Cardiac fibroblast (primary cell): ENCODE data around the gene CORO2B.

Experiments used
- DNase-seq, 2 donors: peaks; one replicate each; pipeline versions ENCODE4 v3.0.0 to v3.0.0-alpha.2; 2010; ENCODE audit warnings: low read depth in 2 of 2
- H3K4me3 ChIP-seq, 2 donors: replicated peaks in 1 of 2; 1 replicate in 1 of 2; 2 replicates in 1 of 2; pipeline ENCODE4 v1.5.1; 2011; ENCODE audit warnings: low read depth in 2 of 2, low read length in 2 of 2, mild to moderate bottlenecking in 2 of 2, moderate library complexity in 1 of 2
- CTCF ChIP-seq: IDR thresholded peaks from one replicate; pipeline ENCODE4 v1.5.1; 2011; ENCODE audit warnings: low read depth, mild to moderate bottlenecking, low read length, inconsistent platforms

Gene CORO2B

DNA sequence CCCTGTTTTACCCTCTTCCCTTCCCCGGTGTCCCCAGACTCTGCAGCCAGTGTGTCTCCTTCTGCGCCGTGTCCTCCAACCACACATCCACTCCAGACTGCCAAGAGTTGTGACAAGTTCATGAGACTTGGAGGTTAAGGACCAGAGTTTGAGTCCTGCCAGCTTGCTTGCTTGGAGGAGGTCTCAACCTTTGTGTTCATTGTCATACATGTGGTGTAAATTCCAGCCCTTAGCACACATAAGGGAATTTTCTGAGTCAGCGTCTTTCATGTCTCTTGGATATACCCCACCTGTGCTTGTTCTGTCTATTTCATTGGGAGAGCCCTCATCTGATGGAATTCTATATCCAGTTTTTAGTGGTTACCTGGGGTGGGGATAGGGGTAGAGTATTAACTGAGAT, 13.3 kb downstream of the CORO2B start:
- TF ChIP-seq CTCF: no peak
- no peak overlapping the region for H3K4me3 ChIP-seq
- DNase-seq: peak in 1 of 2 donors; percentile 72

DNA sequence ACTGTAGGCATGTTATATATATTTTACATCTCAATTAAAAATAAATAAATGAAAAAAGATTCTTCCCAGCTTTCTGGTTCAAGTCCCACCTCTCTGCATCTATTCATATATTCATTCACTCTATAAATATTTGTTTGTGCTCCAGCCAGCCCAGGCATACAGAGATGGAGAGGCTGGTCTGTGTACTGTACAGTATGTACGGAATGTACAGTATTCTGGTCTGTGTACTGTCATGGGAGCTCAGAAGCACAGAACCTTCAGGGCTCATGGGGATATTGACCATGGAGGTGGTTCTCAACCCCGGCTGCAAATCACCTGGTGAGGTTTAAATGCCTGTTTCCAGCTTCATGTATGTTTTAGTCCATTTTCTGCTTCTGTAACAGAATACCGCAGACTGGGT, 13.8 kb downstream of the CORO2B start:
- no peak for TF ChIP-seq CTCF
- no peak overlapping the region for H3K4me3 ChIP-seq
- DNase-seq: peak in 1 of 2 donors; percentile 62

DNA sequence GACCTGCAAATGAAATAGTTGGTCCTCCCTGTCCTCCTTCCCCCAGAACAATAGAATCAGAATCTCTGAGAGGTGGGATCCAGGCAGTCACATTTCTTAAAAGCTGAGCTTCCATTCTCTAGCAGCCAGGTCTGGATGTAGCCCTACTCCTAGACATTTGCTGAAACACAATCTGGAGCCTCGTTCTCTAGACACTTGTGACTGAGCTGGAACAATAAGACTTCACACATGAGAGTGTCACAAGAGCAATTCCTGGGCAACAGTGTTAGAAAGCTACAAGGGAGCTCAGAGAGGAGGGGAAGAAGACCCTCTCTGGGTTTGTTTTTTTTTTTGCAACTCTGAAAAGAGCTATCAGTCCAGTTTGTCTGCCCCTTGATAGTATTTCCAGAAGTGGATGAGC, 14.5 kb downstream of the CORO2B start:
- no peak for TF ChIP-seq CTCF
- no peak for DNase-seq
- H3K4me3 ChIP-seq: no peak overlapping the region

DNA sequence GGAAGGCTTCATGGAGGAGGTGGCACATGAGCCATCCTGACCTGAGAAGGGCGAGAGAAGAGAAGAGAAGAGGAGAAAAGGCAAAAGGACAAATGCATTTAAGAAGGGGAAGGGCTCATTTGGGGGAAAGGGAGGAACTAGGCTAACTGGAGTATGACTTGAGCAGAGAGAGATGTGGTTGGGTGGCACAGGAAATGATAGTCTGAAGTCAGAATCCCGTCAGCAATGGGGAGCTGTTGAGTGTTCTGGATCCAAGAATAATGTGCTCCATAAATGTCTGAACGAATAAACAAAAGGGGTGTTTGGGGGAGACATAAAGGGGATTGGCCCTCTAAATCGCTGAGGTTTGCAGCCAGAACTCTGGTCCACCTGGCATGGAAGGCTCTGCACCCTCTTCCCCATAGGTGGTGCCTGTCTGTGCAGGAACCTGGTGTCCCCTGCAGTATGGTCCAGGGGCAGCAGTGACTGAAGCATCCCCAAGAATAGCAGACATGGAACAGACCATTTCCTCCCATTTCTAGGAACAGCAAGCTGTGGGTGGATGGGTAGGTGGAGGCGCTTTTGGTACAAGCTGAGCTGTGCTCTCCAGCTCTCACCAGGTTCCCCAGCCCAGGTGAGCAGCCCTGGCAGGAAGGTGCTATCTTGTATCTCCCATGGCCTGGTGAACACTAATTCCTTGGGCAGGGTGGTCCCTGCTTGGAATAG, 15.2 kb downstream of the CORO2B start:
- no peak overlapping the region for H3K4me3 ChIP-seq
- no peak for TF ChIP-seq CTCF
- DNase-seq: no peak

- no peak overlapping the region for H3K4me3 ChIP-seq
- no peak for DNase-seq
- no peak for TF ChIP-seq CTCF
Measured at GRCh38 chr15:68594533-68595259, 15.9 kb downstream of the CORO2B start.

DNA sequence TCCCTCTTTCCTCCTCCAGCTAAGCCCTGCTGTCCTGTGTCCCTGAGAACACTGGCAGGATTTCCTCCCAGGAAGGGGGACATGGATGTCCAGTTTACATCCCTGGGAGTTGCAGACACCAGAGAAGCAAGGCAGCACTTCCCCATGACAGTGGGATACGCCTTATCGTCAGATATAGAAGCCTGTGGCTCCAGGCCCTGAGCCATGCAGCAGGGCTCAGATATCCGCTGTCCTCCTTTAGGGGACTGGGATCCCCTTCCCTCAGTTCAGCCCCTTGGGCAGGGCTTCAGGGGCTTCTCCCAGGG, 16.4 kb downstream of the CORO2B start:
- H3K4me3 ChIP-seq: no peak overlapping the region
- TF ChIP-seq CTCF: no peak

More for the DNA sequence above, 16.4 kb downstream of the CORO2B start:
- DNase-seq: no peak
